ENCODE data around the gene DDT.
A peak's percentile ranks its signal among the peaks of the same experiment; 100 is the strongest.
"Not testable (repeated sequence)": the region's sequence is repeated elsewhere in the genome, so short reads cannot be mapped to it uniquely, and the experiment has no call there.

The DDT gene

DNA sequence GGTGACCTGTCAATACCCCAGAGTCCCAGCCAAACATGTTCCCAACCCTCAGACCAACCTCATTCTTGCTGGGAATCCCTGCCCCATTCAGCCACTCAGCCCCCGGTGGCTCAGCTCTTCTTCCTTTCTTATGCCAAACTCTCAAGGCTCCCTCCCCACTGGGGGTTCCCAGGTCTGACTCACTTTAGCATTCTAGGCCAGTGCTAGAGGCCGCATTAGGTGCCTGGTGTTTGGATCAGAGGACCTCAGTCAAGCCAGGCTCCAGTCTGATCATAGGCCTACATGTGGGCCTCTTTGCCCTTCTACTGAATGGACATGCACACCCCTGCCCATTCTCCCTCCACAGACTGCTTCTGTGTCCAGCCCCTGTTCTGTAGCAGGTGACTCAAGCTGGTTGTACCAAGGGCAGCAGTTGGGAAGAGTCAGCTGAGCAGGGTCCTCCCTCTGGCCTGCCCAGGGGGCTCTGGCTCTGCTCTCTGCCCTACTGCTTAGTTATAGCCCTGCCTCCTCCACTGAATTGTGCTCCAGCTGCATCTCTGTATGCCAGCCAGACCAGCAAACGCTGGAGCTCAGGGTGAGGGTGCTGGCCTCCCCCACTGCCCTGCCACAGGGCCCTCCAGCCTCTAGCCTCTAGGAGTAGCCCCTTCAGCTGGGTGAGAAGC, 15.5 kb upstream of the DDT start:
- DNase-seq (ENCODE audit: low read depth in 2 of 2, low spot score in 1 of 2) = not testable (repeated sequence)

DNA sequence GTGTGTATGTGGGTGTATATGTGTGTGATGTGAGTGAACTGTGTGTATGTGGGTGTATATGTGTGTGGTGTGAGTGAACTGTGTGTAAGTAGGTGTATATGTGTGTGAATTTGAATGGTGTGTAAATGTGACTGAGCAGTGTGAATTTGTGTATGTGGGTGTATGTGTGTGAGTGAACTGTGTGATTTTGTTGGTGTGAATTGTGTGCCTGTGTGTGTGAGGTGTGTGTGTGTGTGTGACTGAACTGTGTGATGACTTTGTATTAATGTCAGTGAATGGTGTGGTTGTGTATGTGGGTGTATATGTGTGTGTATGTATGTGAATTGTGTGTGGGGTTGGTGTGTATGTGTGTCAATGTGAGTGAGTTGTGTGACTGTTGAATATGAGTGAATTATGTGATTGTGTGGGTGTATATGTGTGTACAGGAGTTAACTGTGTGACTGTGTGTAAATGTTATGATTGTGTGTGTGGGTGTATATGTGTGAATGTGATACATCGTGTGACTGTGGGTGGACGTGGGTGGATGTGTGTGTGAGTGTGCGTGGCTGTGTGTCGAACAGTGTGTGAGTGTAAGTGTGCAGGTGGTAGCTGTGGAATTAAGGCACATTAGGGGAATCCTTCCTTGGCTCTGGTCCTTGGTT, 12.4 kb upstream of the DDT start:
- not testable (repeated sequence) for DNase-seq (ENCODE audit: low read depth in 2 of 2, low spot score in 1 of 2)

DNA sequence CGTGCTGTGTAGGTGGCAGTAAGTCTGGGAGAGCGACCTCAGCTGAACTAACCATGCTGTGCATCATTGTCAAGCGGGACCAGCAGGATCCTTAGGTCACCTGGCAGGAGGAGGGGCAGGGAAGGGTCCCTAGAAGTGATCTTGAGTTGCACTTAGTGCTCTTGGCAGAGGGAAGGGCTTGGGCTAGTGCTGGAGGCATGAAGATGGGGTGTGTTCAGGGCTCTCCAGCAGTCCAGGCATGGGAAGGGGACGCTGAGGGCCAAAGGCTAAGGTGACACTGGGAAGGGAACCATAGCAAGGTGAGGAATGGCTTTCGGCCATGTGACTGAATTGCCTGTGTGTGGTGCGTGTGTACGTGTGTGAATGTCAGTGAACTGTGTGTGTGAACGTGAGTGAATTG, 11.8 kb upstream of the DDT start:
- not testable (repeated sequence) for DNase-seq (ENCODE audit: low read depth in 2 of 2, low spot score in 1 of 2)

DNA sequence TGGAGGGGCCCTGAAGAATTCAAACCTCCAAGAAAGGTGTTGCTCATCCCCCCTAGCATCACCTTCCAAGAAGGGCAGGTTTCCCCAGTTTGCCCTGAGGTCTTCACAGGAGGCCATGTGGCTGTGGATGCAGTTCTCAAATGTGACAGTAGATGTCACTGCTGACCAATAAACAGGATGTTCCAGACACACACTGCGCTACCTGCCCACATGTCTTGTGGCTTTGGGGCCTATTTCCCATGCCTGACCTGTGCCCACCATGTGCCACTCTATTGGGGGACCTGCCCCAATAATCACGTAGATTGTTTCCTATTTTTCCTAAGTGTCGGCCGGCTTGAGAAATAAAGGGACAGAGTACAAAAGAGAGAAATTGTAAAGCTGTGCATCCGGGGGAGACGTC, 10.2 kb upstream of the DDT start:
- no peak for DNase-seq (ENCODE audit: low read depth in 2 of 2, low spot score in 1 of 2)

DNA sequence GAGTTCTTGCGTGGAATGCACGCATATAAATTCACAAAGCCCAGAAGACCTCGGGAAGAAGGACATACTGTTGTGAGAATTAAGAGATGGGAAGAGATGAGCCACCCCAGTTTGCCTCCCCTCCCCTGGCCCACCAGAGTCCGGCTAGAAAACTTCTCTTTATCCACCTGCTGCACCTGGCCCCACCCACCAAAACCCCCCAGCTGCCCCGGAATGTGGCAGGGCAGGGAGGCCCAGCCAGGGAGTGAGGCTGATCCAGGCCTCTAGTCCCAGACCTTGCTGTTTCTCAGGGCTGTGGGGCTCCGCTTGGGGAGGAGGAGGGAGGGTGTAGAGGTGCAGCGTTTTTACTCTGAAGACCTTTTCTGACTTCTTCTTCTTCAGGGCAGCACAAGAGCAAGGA, 6.3 kb upstream of the DDT start:
- DNase-seq (ENCODE audit: low read depth in 2 of 2, low spot score in 1 of 2) = not testable (repeated sequence)

DNA sequence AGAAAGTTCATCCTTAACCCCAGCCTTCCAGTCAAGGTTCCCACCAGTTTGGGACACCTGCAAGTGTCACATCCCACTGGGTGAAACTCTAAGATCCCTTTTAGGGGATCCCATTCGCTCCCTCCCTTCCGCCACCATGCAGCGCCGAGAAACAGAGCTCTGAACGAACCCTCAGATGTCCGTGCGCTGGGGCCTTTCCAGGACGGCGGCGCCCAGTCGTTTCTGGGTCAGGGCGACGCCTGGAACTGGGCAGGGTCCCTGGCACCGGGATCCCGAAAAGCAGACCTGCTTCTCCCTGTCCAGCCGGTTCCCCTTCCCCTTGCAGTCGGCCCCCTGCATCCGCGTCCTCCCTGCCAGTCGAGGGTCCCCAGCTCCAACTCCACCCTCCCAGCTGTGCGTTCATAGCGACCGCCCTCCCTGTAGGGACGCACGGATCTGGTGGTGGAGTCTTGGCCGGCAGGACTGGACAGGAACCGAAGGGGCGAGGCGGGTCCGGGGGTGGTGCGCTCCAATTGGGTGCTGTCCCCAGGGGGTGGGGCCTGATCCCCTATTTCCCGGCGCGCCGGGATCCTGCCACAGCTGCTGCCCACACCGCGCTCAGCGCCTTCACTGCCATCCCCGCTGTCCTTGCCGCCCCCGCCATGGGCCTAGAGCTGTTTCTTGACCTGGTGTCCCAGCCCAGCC, 5.5 kb upstream of the DDT start, which contains the start of gene GSTT2:
TSS of gene GSTT2 (plus strand) at position 578 of the 684 bp plus-strand sequence.
- DNase-seq (ENCODE audit: low read depth in 2 of 2, low spot score in 1 of 2) = not testable (repeated sequence)

DNA sequence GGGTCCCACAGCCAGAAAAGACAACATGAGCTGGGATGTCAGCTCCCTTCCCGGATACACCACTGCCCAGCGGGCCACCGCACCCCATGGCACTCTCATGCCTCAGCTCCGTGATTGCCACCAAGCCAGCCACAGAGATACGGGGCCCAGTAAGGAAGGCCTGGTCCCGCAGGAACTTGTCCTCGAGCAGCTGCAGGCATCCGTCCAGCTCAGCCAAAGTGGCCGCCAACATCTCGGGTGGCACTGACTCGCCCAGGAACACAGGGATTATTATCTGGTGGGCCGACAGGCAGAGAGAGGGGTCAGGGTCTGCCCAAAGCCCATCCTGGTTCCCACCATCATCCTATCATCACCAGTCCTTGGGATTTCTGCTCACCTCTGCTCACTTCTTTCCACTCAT, 3.1 kb upstream of the DDT start:
- not testable (repeated sequence) for DNase-seq (ENCODE audit: low read depth in 2 of 2, low spot score in 1 of 2)

DNA sequence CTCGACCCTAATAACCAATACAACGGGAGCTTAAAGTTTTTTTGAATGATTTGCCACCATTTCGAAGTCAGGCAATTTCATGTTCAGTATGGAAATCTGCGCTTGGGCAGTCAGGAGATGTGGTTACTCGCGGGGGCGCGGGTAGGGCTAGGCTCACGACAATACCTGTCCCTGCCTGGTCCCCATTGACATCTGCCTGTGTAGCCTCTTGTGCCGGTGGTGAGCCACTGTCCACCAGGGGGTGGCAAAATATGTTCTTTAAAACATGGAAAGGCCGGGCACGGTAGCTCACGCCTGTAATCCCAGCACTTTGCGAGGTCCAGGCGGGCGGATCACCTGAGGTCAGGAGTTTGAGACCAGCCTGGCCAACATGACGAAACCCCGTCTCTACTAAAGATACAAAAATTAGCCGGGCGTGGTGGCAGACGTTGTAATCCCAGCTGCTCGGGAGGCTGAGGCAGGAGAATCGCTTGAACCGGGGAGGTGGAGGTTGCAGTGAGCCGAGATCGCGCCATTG, 653 bp upstream of the DDT start:
- DNase-seq (ENCODE audit: low read depth in 2 of 2, low spot score in 1 of 2) = not testable (repeated sequence)

DNA sequence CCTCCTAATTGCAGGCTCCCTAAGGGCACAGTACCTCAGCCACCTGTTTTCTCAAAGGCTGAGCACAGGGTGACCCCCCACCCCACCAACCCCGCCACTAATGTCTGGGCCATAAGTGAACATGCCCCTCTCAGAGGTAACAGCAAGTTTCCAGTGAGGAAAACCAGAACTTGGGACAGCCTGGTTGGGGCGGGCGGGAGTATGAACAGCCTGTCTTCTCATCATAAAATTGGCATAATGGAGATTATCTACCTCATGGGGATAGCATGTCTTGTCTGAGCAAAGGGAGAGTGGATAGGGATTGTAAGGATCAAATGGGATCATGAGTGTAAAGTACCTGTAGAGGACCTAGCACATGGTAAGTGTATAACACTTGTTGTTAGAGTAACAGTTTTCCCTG, 2.3 kb downstream of the DDT start:
- DNase-seq (ENCODE audit: low read depth in 2 of 2, low spot score in 1 of 2) = not testable (repeated sequence)

DNA sequence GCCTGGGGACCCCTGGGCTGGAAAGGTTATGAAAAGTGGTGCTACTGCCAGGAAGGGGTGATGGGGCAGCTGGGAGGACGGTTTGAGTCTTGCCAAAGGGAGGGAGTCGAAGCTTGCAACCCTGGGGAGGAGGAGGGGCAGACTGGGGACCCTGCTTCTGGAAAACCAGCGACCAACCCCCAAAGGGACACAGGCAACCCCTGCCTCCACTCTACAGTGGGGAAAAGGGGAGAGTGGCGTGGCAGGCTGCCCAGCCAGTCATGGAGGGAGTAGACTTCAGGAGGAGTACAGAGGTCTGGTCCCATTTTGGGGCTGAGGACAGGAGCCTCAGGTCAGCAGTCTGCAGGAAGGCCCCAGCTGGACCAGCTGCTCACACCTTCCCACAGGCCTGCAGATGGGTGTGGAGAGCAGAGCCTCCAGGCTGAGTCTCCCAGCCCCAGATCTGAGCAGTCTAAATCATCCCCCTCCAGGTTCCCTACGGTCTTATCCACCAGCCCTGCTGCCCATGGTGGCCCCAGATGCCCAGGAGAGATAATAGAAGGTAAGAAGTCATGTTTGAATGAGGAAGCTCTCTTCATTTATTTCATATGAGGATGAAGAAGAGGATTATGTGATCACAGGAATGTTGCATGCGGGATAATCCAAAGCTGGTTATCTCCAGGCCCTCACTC, 3.3 kb downstream of the DDT start:
- no peak for DNase-seq (ENCODE audit: low read depth in 2 of 2, low spot score in 1 of 2)

DNA sequence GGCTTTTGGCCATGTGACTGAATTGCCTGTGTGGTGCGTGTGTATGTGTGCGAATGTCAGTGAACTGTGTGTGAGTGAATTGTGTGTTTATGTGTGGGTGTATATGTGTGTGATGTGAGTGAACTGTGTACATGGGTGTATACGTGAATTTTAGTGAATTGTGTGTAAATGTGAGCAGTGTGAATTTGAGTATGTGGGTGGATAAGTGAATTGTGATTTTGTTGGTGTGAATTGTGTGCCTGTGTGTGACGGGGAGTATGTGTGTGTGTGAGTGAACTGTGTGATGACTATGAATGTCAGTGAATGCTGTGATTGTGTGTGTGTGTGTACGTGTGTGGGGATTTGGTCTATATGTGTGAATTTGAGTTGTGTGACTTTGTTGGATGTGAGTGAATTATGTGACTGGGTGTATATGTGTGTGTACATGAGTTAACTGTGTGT, 4.0 kb downstream of the DDT start:
- DNase-seq (ENCODE audit: low read depth in 2 of 2, low spot score in 1 of 2) = no peak

DNA sequence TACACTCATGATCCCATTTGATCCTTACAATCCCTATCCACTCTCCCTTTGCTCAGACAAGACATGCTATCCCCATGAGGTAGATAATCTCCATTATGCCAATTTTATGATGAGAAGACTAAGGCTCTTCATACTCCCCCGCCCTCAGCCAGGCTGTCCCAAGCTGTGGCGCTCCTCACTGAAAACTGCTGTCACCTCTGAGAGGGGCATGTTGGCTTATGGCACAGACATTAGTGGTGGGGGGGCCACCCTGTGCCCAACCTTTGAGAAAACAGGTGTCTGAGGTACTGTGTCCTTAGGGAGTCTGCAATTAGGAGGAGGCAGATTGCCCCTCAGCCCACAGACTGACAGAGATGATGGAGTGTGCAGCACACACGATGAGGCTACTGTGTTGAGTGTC, 5.2 kb downstream of the DDT start:
- no peak for DNase-seq (ENCODE audit: low read depth in 2 of 2, low spot score in 1 of 2)

DNA sequence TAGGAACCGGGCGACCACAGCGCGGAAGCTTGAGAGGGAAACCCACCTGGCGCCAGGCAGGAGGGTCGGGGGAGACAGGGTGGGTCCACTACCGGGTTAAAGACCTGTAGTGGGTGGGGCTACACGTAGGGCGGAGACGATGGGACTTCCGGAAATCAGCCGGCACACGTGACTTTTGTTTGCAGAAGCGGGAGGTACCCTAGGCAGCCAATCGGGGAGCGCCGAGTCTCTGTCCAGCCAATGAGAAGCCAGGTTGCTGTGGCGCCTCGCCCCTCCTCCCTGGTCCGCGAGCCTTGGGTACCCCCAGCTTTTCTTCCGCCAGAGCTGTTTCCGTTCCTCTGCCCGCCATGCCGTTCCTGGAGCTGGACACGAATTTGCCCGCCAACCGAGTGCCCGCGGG, 7.7 kb downstream of the DDT start, which contains the start of gene DDTL:
TSS of gene DDTL (plus strand) at position 321 of the 400 bp plus-strand sequence. CDS start at position 348, 27 bp downstream.
- not testable (repeated sequence) for DNase-seq (ENCODE audit: low read depth in 2 of 2, low spot score in 1 of 2)

DNA sequence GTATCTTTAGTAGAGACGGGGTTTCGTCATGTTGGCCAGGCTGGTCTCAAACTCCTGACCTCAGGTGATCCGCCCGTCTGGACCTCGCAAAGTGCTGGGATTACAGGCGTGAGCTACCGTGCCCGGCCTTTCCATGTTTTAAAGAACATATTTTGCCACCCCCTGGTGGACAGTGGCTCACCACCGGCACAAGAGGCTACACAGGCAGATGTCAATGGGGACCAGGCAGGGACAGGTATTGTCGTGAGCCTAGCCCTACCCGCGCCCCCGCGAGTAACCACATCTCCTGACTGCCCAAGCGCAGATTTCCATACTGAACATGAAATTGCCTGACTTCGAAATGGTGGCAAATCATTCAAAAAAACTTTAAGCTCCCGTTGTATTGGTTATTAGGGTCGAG, 8.1 kb downstream of the DDT start:
- not testable (repeated sequence) for DNase-seq (ENCODE audit: low read depth in 2 of 2, low spot score in 1 of 2)

DNA sequence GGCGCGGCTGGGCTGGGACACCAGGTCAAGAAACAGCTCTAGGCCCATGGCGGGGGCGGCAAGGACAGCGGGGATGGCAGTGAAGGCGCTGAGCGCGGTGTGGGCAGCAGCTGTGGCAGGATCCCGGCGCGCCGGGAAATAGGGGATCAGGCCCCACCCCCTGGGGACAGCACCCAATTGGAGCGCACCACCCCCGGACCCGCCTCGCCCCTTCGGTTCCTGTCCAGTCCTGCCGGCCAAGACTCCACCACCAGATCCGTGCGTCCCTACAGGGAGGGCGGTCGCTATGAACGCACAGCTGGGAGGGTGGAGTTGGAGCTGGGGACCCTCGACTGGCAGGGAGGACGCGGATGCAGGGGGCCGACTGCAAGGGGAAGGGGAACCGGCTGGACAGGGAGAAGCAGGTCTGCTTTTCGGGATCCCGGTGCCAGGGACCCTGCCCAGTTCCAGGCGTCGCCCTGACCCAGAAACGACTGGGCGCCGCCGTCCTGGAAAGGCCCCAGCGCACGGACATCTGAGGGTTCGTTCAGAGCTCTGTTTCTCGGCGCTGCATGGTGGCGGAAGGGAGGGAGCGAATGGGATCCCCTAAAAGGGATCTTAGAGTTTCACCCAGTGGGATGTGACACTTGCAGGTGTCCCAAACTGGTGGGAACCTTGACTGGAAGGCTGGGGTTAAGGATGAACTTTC, 13.0 kb downstream of the DDT start, which contains the start of gene GSTT2B:
TSS of gene GSTT2B (minus strand) at position 112 of the 688 bp plus-strand sequence. CDS start at position 48, 64 bp downstream.
- DNase-seq (ENCODE audit: low read depth in 2 of 2, low spot score in 1 of 2) = not testable (repeated sequence)

DNA sequence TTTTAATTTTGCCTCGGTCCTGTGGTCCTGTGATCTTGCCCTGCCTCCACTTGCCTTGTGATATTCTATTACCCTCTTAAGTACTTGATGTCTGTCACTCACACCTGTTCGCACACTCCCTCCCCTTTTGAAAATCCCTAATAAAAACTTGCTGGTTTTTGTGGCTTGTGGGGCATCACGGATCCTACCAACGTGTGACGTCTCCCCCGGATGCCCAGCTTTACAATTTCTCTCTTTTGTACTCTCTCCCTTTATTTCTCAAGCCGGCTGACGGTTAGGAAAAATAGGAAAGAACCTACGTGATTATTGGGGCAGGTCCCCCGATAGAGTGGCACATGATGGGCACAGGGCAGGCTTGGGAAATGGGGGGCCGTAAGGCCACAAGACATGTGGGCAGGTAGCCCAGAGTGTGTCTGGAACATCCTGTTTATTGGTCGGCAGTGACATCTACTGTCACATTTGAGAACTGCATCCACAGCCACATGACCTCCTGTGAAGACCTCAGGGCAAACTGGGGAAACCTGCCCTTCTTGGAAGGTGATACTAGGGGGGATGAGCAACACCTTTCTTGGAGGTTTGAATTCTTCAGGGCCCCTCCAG, 17.8 kb downstream of the DDT start:
- DNase-seq (ENCODE audit: low read depth in 2 of 2, low spot score in 1 of 2) = peak; percentile 41 to 67

DNA sequence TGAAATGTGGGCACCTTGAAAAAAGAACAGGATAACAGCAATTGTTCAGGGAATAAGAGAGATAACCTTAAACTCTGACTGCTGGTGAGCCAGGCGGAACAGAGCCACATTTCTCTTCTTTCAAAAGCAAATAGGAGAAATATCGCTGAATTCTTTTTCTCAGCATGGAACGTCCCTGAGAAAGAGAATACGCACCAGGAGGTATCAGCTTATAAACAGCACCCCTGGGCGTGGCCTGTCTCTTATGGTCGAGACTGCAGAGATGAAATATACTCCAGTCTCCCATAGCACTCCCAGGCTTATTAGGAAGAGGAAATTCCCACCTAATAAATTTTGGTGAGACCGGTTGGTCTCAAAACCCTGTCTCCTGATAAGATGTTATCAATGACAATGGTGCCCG, 18.4 kb downstream of the DDT start:
- not testable (repeated sequence) for DNase-seq (ENCODE audit: low read depth in 2 of 2, low spot score in 1 of 2)

DNA sequence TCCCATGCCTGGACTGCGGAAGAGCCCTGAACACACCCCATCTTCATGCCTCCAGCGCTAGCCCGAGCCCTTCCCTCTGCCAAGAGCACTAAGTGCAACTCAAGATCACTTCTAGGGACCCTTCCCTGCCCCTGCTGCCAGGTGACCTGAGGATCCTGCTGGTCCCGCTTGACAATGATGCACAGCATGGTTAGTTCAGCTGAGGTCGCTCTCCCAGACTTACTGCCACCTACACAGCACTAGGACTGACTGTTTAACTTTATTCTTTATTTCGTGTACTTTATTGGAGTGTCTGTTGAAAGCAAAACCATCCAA, 19.3 kb downstream of the DDT start:
- not testable (repeated sequence) for DNase-seq (ENCODE audit: low read depth in 2 of 2, low spot score in 1 of 2)

DNA sequence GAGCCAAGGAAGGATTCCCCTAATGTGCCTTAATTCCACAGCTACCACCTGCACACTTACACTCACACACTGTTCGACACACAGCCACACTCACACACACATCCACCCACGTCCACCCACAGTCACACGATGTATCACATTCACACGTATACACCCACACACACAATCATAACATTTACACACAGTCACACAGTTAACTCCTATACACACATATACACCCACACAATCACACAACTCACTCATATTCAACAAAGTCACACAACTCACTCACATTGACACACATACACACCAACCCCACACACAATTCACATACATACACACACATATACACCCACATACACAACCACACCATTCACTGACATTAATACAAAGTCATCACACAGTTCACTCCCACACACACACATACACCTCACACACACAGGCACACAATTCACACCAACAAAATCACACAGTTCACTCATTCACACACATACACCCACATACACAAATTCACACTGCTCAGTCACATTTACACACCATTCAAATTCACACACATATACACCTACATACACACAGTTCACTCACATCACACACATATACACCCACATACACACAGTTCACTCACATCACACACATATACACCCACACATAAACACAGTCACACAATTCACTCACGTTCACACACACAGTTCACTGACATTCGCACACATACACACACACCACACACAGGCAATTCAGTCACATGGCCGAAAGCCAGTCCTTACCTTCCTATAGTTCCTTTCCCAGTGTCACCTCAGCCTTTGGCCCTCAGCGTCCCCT, 19.8 kb downstream of the DDT start:
- not testable (repeated sequence) for DNase-seq (ENCODE audit: low read depth in 2 of 2, low spot score in 1 of 2)
